GM18909 (cell line): ENCODE data around the gene KLHL28.

Experiments used
- ATAC-seq: cut with Tn5 transposase; IDR thresholded peaks from one replicate; pipeline ENCODE4 v1.9.1; 2021; ENCODE audit warnings: mild to moderate bottlenecking; ENCODE audit not compliant: unreplicated experiment, poor library complexity

Gene KLHL28

GRCh38 chr14:44897845-44898151 is 63.9 kb downstream of the KLHL28 start:
- ATAC-seq: no peak

- peak; percentile 91 for ATAC-seq
These were observed 64.5 kb downstream of the KLHL28 start for GRCh38 chr14:44897041-44897844.

- peak; percentile 2 for ATAC-seq
These were observed 65.3 kb downstream of the KLHL28 start for GRCh38 chr14:44896275-44897040.

- no peak for ATAC-seq
These were observed 66.0 kb downstream of the KLHL28 start for GRCh38 chr14:44895716-44896115.

- no peak for ATAC-seq
These were observed 68.2 kb downstream of the KLHL28 start for GRCh38 chr14:44893535-44893934.

GRCh38 chr14:44891726-44892372 is 69.9 kb downstream of the KLHL28 start:
- peak; percentile 53 for ATAC-seq

GRCh38 chr14:44889595-44890471 is 71.9 kb downstream of the KLHL28 start:
- no peak for ATAC-seq

GRCh38 chr14:44887596-44887955 is 74.2 kb downstream of the KLHL28 start:
- ATAC-seq: no peak

- no peak for ATAC-seq
These were observed 74.7 kb downstream of the KLHL28 start for GRCh38 chr14:44886860-44887595.

GRCh38 chr14:44880791-44881190 is 81.0 kb downstream of the KLHL28 start:
- no peak for ATAC-seq
